ENCODE data around the gene CADM2. TPM values are rescaled to one million over a fixed set of nuclear protein-coding genes. Genes with fewer than 3 reads are reported as not detected.
"Not testable (repeated sequence)": the region's sequence is repeated elsewhere in the genome, so short reads cannot be mapped to it uniquely, and the experiment has no call there.

CADM2 gene
- total RNA-seq, 6 donors from 2014 or later: under 0.01 to 4.6 (median 1.2) TPM

DNA sequence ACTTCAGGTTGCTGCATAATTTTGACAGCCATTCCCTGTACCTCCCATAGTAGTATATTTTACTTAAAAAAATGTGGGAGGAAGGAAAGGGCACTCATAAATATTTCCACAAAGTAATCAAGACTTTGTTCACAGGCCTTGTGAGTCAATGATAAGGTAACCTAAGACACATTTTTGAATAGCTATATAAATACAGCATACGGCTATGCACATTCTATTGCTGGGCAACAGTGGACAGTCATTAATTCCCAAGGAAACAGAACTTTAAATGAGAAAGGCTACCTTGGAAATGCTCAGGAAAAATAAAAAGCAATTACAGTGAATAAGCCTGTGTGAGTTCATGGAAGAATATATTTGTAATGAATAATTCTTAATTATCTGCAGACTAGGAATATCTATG, 144.0 kb downstream of the CADM2 start:
- DNase-seq (no peak), ATAC-seq (ENCODE audit: low FRiP score in 2 of 2) (no peak)
- Histone ChIP-seq H3K36me3 (no peaks in the 10 kb centered on the region), H3K4me1 (no peaks in the 10 kb centered on the region), H3K4me3 (no peak overlapping the region), H3K9me3 (no peaks in the 10 kb centered on the region), H3K27ac (no peak overlapping the region), H3K27me3 (no peaks in the 10 kb centered on the region)
- WGBS, 2 donors: 23 to 32% methylated on average over 1 of the region's 1 CpG
- TF ChIP-seq, protein P1, sequence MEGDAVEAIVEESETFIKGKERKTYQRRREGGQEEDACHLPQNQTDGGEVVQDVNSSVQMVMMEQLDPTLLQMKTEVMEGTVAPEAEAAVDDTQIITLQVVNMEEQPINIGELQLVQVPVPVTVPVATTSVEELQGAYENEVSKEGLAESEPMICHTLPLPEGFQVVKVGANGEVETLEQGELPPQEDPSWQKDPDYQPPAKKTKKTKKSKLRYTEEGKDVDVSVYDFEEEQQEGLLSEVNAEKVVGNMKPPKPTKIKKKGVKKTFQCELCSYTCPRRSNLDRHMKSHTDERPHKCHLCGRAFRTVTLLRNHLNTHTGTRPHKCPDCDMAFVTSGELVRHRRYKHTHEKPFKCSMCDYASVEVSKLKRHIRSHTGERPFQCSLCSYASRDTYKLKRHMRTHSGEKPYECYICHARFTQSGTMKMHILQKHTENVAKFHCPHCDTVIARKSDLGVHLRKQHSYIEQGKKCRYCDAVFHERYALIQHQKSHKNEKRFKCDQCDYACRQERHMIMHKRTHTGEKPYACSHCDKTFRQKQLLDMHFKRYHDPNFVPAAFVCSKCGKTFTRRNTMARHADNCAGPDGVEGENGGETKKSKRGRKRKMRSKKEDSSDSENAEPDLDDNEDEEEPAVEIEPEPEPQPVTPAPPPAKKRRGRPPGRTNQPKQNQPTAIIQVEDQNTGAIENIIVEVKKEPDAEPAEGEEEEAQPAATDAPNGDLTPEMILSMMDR (IDR thresholded peaks at IDR 0.05): no peak
- TF ChIP-seq EP300 (IDR thresholded peaks at IDR 0.05) (no peak), POLR2A (IDR thresholded peaks at IDR 0.05) (no peak), POLR2AphosphoS5 (IDR thresholded peaks at IDR 0.05) (no peak)

DNA sequence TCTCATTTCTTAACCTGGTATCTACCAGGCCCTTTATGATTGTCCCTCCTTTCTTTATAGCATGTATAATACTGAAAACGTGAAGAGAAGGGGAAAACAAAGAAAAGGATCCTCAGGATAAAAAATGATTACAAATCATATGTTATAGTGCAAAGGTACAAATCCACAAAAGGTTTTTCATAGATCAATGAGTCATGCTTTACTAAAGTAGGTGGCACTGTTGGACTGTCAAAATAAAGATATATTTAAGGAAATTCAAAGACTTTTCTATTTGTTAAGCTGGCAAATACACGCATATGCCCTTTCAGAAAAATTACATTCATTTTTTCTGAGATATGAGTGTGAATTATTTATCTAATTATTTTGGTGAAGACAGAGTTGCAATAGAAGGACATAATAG, 151.6 kb downstream of the CADM2 start:
- TF ChIP-seq, protein P1 (IDR thresholded peaks at IDR 0.05): no peak
- TF ChIP-seq POLR2AphosphoS5 (IDR thresholded peaks at IDR 0.05): no peak
- TF ChIP-seq EP300 (IDR thresholded peaks at IDR 0.05): no peak
- TF ChIP-seq POLR2A (IDR thresholded peaks at IDR 0.05): no peak

DNA sequence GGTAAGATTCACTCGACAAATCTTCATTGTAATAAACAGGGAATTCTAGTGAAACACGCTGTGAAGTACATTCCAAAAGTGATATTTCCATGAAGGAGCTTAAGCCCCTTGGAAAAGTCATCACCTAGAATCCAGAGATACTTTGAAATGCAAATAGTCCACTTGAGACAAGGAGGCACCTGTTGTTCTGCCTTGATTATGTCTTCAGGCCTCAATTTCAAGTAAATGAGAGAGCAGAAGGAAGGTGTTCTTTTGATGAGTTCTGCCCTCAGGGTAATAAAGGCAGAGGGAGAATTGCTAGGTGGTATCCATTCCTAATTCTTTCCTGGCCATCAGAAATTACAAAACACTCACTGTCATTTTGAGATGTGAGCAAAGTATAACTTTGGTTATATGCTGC, 162.1 kb downstream of the CADM2 start:
- H3K27ac ChIP-seq: no peak overlapping the region
- H3K27me3 ChIP-seq: no peaks in the 10 kb centered on the region
- no peaks in the 10 kb centered on the region for H3K36me3 ChIP-seq
- no peaks in the 10 kb centered on the region for H3K4me1 ChIP-seq
- H3K9me3 ChIP-seq: peaks cover 0 to 4% (median 0%) of the 10 kb centered on the region in 4 donors
- no peak for DNase-seq
- 74 to 87% methylated on average over 2 of the region's 2 CpGs for WGBS, 2 donors
- no peak for ATAC-seq (ENCODE audit: low FRiP score in 2 of 2)
- TF ChIP-seq, protein P1 (IDR thresholded peaks at IDR 0.05): no peak
- TF ChIP-seq POLR2AphosphoS5 (IDR thresholded peaks at IDR 0.05) (no peak), POLR2A (IDR thresholded peaks at IDR 0.05) (no peak), EP300 (IDR thresholded peaks at IDR 0.05) (no peak)
- no peak overlapping the region for H3K4me3 ChIP-seq

More for the DNA sequence above, 151.6 kb downstream of the CADM2 start:
- WGBS, 2 donors: 61 to 76% methylated on average over 2 of the region's 2 CpGs
- Histone ChIP-seq H3K4me3 (no peak overlapping the region), H3K4me1 (no peaks in the 10 kb centered on the region), H3K27me3 (no peaks in the 10 kb centered on the region), H3K36me3 (no peaks in the 10 kb centered on the region), H3K27ac (no peak overlapping the region), H3K9me3 (no peaks in the 10 kb centered on the region)
- DNase-seq (no peak), ATAC-seq (ENCODE audit: low FRiP score in 2 of 2) (no peak)

DNA sequence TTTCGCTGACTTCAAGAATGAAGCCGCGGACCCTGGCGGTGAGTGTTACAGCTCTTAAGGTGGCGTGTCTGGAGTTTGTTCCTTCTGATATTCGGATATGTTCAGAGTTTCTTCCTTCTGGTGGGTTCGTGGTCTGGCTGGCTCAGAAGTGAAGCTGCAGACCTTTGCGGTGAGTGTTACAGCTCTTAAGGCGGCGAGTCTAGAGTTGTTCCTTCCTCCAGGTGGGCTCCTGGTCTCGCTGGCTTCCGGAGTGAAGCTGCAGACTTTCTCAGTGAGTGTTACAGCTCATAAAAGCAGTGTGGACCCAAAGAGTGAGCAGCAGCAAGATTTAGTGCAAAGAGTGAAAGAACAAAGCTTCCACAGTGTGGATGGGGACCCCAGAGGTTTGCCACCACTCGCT, 174.1 kb downstream of the CADM2 start:
- not testable (repeated sequence) for H3K4me1 ChIP-seq; H3K27me3 ChIP-seq; H3K9me3 ChIP-seq; ATAC-seq (ENCODE audit: low FRiP score in 2 of 2); H3K4me3 ChIP-seq; H3K27ac ChIP-seq; H3K36me3 ChIP-seq; DNase-seq
- WGBS, 2 donors: 90 to 94% methylated on average over 13 of the region's 13 CpGs

DNA sequence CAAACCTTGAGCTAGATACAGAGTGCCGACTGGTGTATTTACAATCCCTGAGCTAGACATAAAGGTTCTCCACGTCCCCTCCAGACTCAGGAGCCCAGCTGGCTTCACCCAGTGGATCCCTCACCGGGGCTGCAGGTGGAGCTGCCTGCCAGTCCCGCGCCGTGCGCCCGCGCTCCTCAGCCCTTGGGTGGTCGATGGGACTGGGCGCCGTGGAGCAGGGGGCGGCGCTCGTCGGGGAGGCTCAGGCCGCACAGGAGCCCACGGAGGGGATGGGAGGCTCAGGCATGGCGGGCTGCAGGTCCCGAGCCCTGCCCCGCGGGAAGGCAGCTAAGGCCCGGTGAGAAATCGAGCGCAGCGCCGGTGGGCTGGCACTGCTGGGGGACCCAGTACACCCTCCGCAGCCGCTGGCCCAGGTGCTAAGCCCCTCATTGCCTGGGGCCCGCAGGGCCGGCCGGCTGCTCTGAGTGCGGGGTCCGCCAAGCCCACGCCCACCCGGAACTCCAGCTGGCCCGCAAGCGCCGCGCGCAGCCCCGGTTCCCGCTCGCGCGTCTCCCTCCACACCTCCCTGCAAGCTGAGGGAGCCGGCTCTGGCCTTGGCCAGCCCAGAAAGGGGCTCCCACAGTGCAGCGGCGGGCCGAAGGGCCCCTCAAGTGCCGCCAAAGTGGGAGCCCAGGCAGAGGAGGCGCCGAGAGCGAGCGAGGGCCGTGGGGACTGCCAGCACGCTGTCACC, 175.1 kb downstream of the CADM2 start:
- not testable (repeated sequence) for H3K9me3 ChIP-seq; H3K27me3 ChIP-seq; H3K36me3 ChIP-seq; H3K27ac ChIP-seq; H3K4me3 ChIP-seq; ATAC-seq (ENCODE audit: low FRiP score in 2 of 2); H3K4me1 ChIP-seq
- DNase-seq: peak in 1 of 2 donors; percentile 78
- 92 to 94% methylated on average over 8 to 54 of the region's 57 CpGs for WGBS, 2 donors

DNA sequence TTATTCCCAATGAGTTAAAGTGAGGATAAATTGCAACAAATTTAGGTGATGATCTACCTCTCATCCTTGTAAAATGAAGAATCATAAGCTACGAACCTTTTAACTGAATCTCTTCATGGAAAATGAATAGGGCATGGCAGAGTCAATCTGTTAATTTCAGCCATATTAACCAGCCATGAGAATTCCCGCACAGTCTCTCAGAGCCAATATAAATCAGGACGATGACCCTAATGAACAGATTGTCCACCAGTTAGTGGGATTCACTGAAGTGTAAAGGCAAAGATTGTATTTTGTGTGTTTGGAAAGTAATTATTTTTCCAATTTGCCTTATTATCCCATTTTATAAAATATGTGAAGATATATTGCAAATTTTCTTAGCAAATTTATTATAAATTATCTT, 183.8 kb downstream of the CADM2 start:
- H3K27ac ChIP-seq: no peak overlapping the region
- H3K9me3 ChIP-seq: no peaks in the 10 kb centered on the region
- no peak overlapping the region for H3K4me3 ChIP-seq
- no peaks in the 10 kb centered on the region for H3K27me3 ChIP-seq
- 85 to 87% methylated on average over 3 of the region's 3 CpGs for WGBS, 2 donors
- no peaks in the 10 kb centered on the region for H3K4me1 ChIP-seq
- ATAC-seq (ENCODE audit: low FRiP score in 2 of 2) (no peak), DNase-seq (no peak)
- H3K36me3 ChIP-seq: no peaks in the 10 kb centered on the region
- TF ChIP-seq, protein P1 (IDR thresholded peaks at IDR 0.05): no peak
- TF ChIP-seq POLR2AphosphoS5 (IDR thresholded peaks at IDR 0.05) (no peak), EP300 (IDR thresholded peaks at IDR 0.05) (no peak), POLR2A (IDR thresholded peaks at IDR 0.05) (no peak)

Measured in upper lobe of left lung (tissue), 6 donors.